ENCODE measurements around the gene BRIP1. TPM values are rescaled to one million over a fixed set of nuclear protein-coding genes. Genes with fewer than 3 reads are reported as not detected.

The BRIP1 gene
- total RNA-seq, 3 donors from 2014 or later (not counting 1 experiment from before 2014, with no cell fraction given) = 2.7 to 3.7 (median 2.9) TPM

- WGBS (ENCODE audit: insufficient coverage) = 87% methylated on average over 2 of the region's 2 CpGs
- Mint-ChIP-seq H3K27ac (no peak overlapping the region), H3K9me3 (peaks cover 0 to 2% of the 10 kb centered on the region in 2 donors), H3K4me3 (no peak overlapping the region), H3K27me3 (ENCODE audit: low read depth in 2 of 2) (no peaks in the 10 kb centered on the region), H3K4me1 (no peaks in the 10 kb centered on the region), H3K36me3 (peaks cover 8% of the 10 kb centered on the region)
- no peak for TF ChIP-seq CTCF (IDR thresholded peaks at IDR 0.05)
- no peak for DNase-seq
- ATAC-seq = no peak
- Histone ChIP-seq H3K36me3 (ENCODE audit: control insufficient read depth, insufficient read depth, low read length) (no peaks in the 10 kb centered on the region), H3K27me3 (ENCODE audit: control insufficient read depth, insufficient read depth, low read length) (no peaks in the 10 kb centered on the region), H3K4me1 (ENCODE audit: control insufficient read depth, insufficient read depth, low read length) (no peaks in the 10 kb centered on the region), H3K9me3 (ENCODE audit: control insufficient read depth, insufficient read depth, low read length) (no peaks in the 10 kb centered on the region), H3K4me3 (ENCODE audit: low read length) (no peak overlapping the region), H3K27ac (ENCODE audit: low read length) (no peak overlapping the region)
- intact Hi-C loops (cut with micrococcal nuclease) = no loop called here
These were observed 127.5 kb downstream of the BRIP1 start for GRCh38 chr17:61735807-61736206.

- H3K4me1 Mint-ChIP-seq = no peaks in the 10 kb centered on the region
- no peaks in the 10 kb centered on the region for H3K27me3 Mint-ChIP-seq (ENCODE audit: low read depth in 2 of 2)
- H3K4me3 Mint-ChIP-seq = no peak overlapping the region
- no peak for ATAC-seq
- peaks cover 8% of the 10 kb centered on the region for H3K36me3 Mint-ChIP-seq
- H3K4me1 ChIP-seq (ENCODE audit: control insufficient read depth, insufficient read depth, low read length) = no peaks in the 10 kb centered on the region
- DNase-seq = no peak
- intact Hi-C loops (cut with micrococcal nuclease) = no loop called here
- no peaks in the 10 kb centered on the region for H3K27me3 ChIP-seq (ENCODE audit: control insufficient read depth, insufficient read depth, low read length)
- no peaks in the 10 kb centered on the region for H3K9me3 ChIP-seq (ENCODE audit: control insufficient read depth, insufficient read depth, low read length)
- no peak overlapping the region for H3K27ac Mint-ChIP-seq
- H3K9me3 Mint-ChIP-seq = peaks cover 0 to 2% of the 10 kb centered on the region in 2 donors
- H3K27ac ChIP-seq (ENCODE audit: low read length) = no peak overlapping the region
- TF ChIP-seq CTCF (IDR thresholded peaks at IDR 0.05) = no peak
- no peak overlapping the region for H3K4me3 ChIP-seq (ENCODE audit: low read length)
- H3K36me3 ChIP-seq (ENCODE audit: control insufficient read depth, insufficient read depth, low read length) = no peaks in the 10 kb centered on the region
These were observed 128.9 kb downstream of the BRIP1 start for GRCh38 chr17:61734466-61734865.

GRCh38 chr17:61734012-61734411, 129.3 kb downstream of the BRIP1 start:
- Mint-ChIP-seq H3K27ac (no peak overlapping the region), H3K4me3 (no peak overlapping the region), H3K9me3 (peaks cover 0 to 2% of the 10 kb centered on the region in 2 donors), H3K36me3 (peaks cover 8% of the 10 kb centered on the region), H3K4me1 (no peaks in the 10 kb centered on the region), H3K27me3 (ENCODE audit: low read depth in 2 of 2) (no peaks in the 10 kb centered on the region)
- WGBS (ENCODE audit: insufficient coverage) = 100% methylated on average over 1 of the region's 3 CpGs
- no peaks in the 10 kb centered on the region for H3K27me3 ChIP-seq (ENCODE audit: control insufficient read depth, insufficient read depth, low read length)
- no peaks in the 10 kb centered on the region for H3K9me3 ChIP-seq (ENCODE audit: control insufficient read depth, insufficient read depth, low read length)
- ATAC-seq = no peak
- intact Hi-C loops (cut with micrococcal nuclease) = no loop called here
- TF ChIP-seq CTCF (IDR thresholded peaks at IDR 0.05) = no peak
- no peaks in the 10 kb centered on the region for H3K36me3 ChIP-seq (ENCODE audit: control insufficient read depth, insufficient read depth, low read length)
- DNase-seq = no peak
- H3K4me3 ChIP-seq (ENCODE audit: low read length) = no peak overlapping the region
- H3K27ac ChIP-seq (ENCODE audit: low read length) = no peak overlapping the region
- H3K4me1 ChIP-seq (ENCODE audit: control insufficient read depth, insufficient read depth, low read length) = no peaks in the 10 kb centered on the region

- H3K4me3 ChIP-seq (ENCODE audit: low read length) = no peak overlapping the region
- Mint-ChIP-seq H3K36me3 (peaks cover 8% of the 10 kb centered on the region), H3K4me1 (peaks cover 0 to 7% of the 10 kb centered on the region in 2 donors), H3K4me3 (no peak overlapping the region), H3K27ac (no peak overlapping the region), H3K9me3 (peaks cover 0 to 2% of the 10 kb centered on the region in 2 donors), H3K27me3 (ENCODE audit: low read depth in 2 of 2) (no peaks in the 10 kb centered on the region)
- intact Hi-C loops (cut with micrococcal nuclease) = no loop called here
- no peak overlapping the region for H3K27ac ChIP-seq (ENCODE audit: low read length)
- H3K9me3 ChIP-seq (ENCODE audit: control insufficient read depth, insufficient read depth, low read length) = no peaks in the 10 kb centered on the region
- no peaks in the 10 kb centered on the region for H3K4me1 ChIP-seq (ENCODE audit: control insufficient read depth, insufficient read depth, low read length)
- no peaks in the 10 kb centered on the region for H3K36me3 ChIP-seq (ENCODE audit: control insufficient read depth, insufficient read depth, low read length)
- TF ChIP-seq CTCF (IDR thresholded peaks at IDR 0.05) = no peak
- no peak for DNase-seq
- no peak for ATAC-seq
- H3K27me3 ChIP-seq (ENCODE audit: control insufficient read depth, insufficient read depth, low read length) = no peaks in the 10 kb centered on the region
- WGBS (ENCODE audit: insufficient coverage) = 94% methylated on average over 5 of the region's 5 CpGs
These were observed 130.3 kb downstream of the BRIP1 start for GRCh38 chr17:61733021-61733420.
